CD4-positive, alpha-beta memory T cell (primary cell): ENCODE results near the gene HIGD2A. TPM values are rescaled to one million over a fixed set of nuclear protein-coding genes. Genes with fewer than 3 reads are reported as not detected.
A peak's percentile ranks its signal among the peaks of the same experiment; 100 is the strongest.

Source experiments
- CTCF ChIA-PET: fragments of 350-600 bp; sonication (Branson Sonifier 250); formaldehyde crosslinking; loops from one replicate; lab custom pipeline; 2021; ENCODE audit warnings: inconsistent platforms; ENCODE audit not compliant: partially characterized antibody; lab: Charles Lee
- POLR2A ChIA-PET: fragments of 350-600 bp; sonication (Branson Sonifier 250); formaldehyde crosslinking; loops from one replicate; lab custom pipeline; 2021; ENCODE audit not compliant: partially characterized antibody; lab: Charles Lee
- DNase-seq, 5 donors: peaks; one replicate each; pipeline versions ENCODE4 v3.0.0 to v3.0.0-alpha.2; 2020 to 2022; ENCODE audit warnings: mixed read lengths in 1 of 5
- H3K27ac ChIP-seq: one replicate; pipeline ENCODE4 v1.7.0; 2013; ENCODE audit warnings: low read depth, low read length
- H3K27me3 ChIP-seq: 2 replicates; pipeline ENCODE4 v1.7.0; 2013; ENCODE audit warnings: mild to moderate bottlenecking, low read length, moderate library complexity; ENCODE audit not compliant: insufficient read depth
- H3K36me3 ChIP-seq: 2 replicates; pipeline ENCODE4 v1.7.0; 2013; ENCODE audit warnings: mild to moderate bottlenecking, low read length, moderate library complexity; ENCODE audit not compliant: insufficient read depth
- H3K4me1 ChIP-seq: 2 replicates; pipeline ENCODE4 v1.7.0; 2013; ENCODE audit warnings: mild to moderate bottlenecking, low read length, moderate library complexity; ENCODE audit not compliant: insufficient read depth
- H3K4me3 ChIP-seq, 2 donors: one replicate each; pipeline ENCODE4 v1.7.0; 2013; ENCODE audit warnings: low read length in 2 of 2, mild to moderate bottlenecking in 1 of 2
- H3K9me3 ChIP-seq, 2 donors: one replicate each; pipeline ENCODE4 v1.7.0; 2013; ENCODE audit warnings: low read length in 2 of 2, control low read depth in 1 of 2; ENCODE audit not compliant: control insufficient read depth in 1 of 2
- H3K27ac Mint-ChIP-seq, 7 donors: one replicate each; pipeline ENCODE4 v1.8.0; 2020 to 2021; ENCODE audit warnings: mixed read lengths in 7 of 7, mild to moderate bottlenecking in 6 of 7, inconsistent platforms in 3 of 7, moderate library complexity in 3 of 7
- H3K27me3 Mint-ChIP-seq, 2 donors: one replicate each; pipeline ENCODE4 v1.8.0; 2020 to 2021; ENCODE audit warnings: mixed read lengths in 2 of 2
- H3K36me3 Mint-ChIP-seq, 2 donors: one replicate each; pipeline ENCODE4 v1.8.0; 2020 to 2021; ENCODE audit warnings: mixed read lengths in 2 of 2, inconsistent platforms in 1 of 2, mild to moderate bottlenecking in 1 of 2
- H3K4me1 Mint-ChIP-seq, 4 donors: one replicate each; pipeline ENCODE4 v1.8.0; 2020 to 2021; ENCODE audit warnings: mixed read lengths in 4 of 4, mild to moderate bottlenecking in 1 of 4
- H3K4me3 Mint-ChIP-seq, 8 donors: one replicate each; pipeline ENCODE4 v1.8.0; 2020 to 2021; ENCODE audit warnings: mixed read lengths in 8 of 8, mild to moderate bottlenecking in 7 of 8, moderate library complexity in 6 of 8, inconsistent platforms in 3 of 8
- H3K9me3 Mint-ChIP-seq, 8 donors: one replicate each; pipeline ENCODE4 v1.8.0; 2020 to 2021; ENCODE audit warnings: mixed read lengths in 8 of 8, mild to moderate bottlenecking in 5 of 8, inconsistent platforms in 3 of 8, moderate library complexity in 1 of 8
- intact Hi-C: fragments of 100-400 bp; cut with micrococcal nuclease; formaldehyde crosslinking; loops from one replicate; pipeline ENCODE4 v1.15.1; 2023
- polyA plus RNA-seq, 2 donors: library from polyadenylated mRNA; unstranded; fragments of 300-500 nt; fragmentation: Illumina TruSeq; gene quantifications; one replicate each; pipeline ENCODE4 v1.2.3, GENCODE V29; 2021
- total RNA-seq, 2 experiments: library from RNA; stranded (reverse); gene quantifications; one replicate each; pipeline ENCODE4 v1.2.3, GENCODE V29; 2021

HIGD2A gene
- total and polyA plus RNA-seq, 4 experiments from 2014 or later = 81.3 to 224 (median 137) TPM

GRCh38 chr5:176369934-176370711 lies 18.4 kb upstream of the HIGD2A start:
- no peak overlapping the region for H3K4me3 Mint-ChIP-seq
- CTCF ChIA-PET = interaction anchor here (0.9 kb wide), 1 partner anchor 15 kb away, joined by 3 read pairs; no protein-coding TSS in a partner anchor
- intact Hi-C loops = no loop called here
- H3K27ac Mint-ChIP-seq = peak overlapping the region in 1 of 7 donors; percentile 27
- H3K27me3 ChIP-seq = no peaks in the 10 kb centered on the region
- no peak for DNase-seq
- H3K4me1 ChIP-seq = peaks cover 7% of the 10 kb centered on the region
- POLR2A ChIA-PET = no interaction called here
- H3K36me3 Mint-ChIP-seq = peaks cover 7 to 35% of the 10 kb centered on the region in 2 donors
- H3K9me3 ChIP-seq = no peaks in the 10 kb centered on the region
- no peak overlapping the region for H3K27ac ChIP-seq
- H3K36me3 ChIP-seq = no peaks in the 10 kb centered on the region
- no peaks in the 10 kb centered on the region for H3K27me3 Mint-ChIP-seq
- no peak overlapping the region for H3K4me3 ChIP-seq
- H3K4me1 Mint-ChIP-seq = peaks cover 3 to 17% (median 11%) of the 10 kb centered on the region in 4 donors
- no peaks in the 10 kb centered on the region for H3K9me3 Mint-ChIP-seq

DNA sequence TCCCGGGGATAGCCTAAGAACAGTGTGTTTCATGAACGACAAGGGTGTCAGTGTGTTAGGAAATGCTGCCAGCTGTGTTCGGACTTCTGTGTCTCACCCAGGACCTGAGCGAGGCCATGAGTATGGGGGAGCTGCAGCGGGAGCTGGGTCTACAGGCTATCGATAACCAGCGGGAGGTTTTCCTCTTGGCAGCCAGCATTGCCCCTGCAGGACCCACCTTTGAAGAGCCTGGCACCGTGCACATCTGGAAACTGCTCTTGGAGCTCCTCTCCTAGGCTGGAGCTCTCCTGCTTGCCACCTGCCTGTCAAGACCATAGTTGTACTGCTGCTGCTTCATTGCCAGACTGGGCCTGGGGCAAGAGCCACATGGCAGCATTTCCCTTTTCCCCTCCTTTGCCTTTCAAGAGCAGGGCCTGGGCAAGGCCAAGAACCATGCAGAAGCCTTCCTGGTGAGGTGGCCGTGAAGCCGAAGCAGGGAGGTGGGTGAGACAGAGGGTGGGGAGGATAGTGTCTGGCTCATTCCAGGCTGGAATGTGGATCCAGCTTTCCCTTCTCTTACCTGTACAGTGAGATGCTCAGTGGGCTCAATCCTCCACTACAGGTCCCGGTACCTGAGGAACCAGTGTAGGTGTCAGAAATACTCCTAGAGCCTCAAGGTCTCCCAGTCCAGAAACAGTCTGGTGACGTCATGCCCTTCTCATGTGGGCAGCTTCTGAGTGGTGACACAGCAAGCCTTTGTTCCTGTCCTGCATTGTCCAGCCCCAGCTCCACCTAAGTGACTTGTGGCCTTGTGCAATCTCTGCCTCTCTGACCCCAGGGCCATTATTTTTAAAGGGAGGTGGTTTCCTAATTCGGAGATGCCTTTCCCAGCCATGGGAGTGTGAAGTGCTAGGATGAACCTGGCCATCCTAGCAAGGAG lies 16.7 kb upstream of the HIGD2A start:
- peak overlapping the region in 1 of 7 donors; percentile 70 for H3K27ac Mint-ChIP-seq
- peaks cover 7 to 31% of the 10 kb centered on the region in 2 donors for H3K36me3 Mint-ChIP-seq
- H3K27me3 ChIP-seq = no peaks in the 10 kb centered on the region
- H3K9me3 ChIP-seq = no peaks in the 10 kb centered on the region
- peaks cover 0 to 12% (median 6%) of the 10 kb centered on the region in 4 donors for H3K4me1 Mint-ChIP-seq
- H3K4me3 Mint-ChIP-seq = no peak overlapping the region
- POLR2A ChIA-PET = interaction anchor here (2.4 kb wide), 1 partner anchor 17 kb away, joined by 10 read pairs; the partner anchor contains the start of genes HIGD2A and NOP16
- H3K27me3 Mint-ChIP-seq = no peaks in the 10 kb centered on the region
- no peak for DNase-seq
- intact Hi-C loops = no loop called here
- H3K4me1 ChIP-seq = no peaks in the 10 kb centered on the region
- no peak overlapping the region for H3K27ac ChIP-seq
- CTCF ChIA-PET = no interaction called here
- H3K36me3 ChIP-seq = no peaks in the 10 kb centered on the region
- H3K4me3 ChIP-seq = no peak overlapping the region
- no peaks in the 10 kb centered on the region for H3K9me3 Mint-ChIP-seq

- Mint-ChIP-seq H3K36me3 (peaks cover 7 to 20% of the 10 kb centered on the region in 2 donors), H3K27ac (no peak overlapping the region), H3K4me3 (no peak overlapping the region), H3K9me3 (no peaks in the 10 kb centered on the region), H3K4me1 (peaks cover 0 to 3% (median under 1%) of the 10 kb centered on the region in 4 donors), H3K27me3 (no peaks in the 10 kb centered on the region)
- Histone ChIP-seq H3K27me3 (no peaks in the 10 kb centered on the region), H3K4me1 (no peaks in the 10 kb centered on the region), H3K4me3 (no peak overlapping the region), H3K9me3 (no peaks in the 10 kb centered on the region), H3K36me3 (no peaks in the 10 kb centered on the region), H3K27ac (no peak overlapping the region)
- CTCF ChIA-PET = no interaction called here
- intact Hi-C loops = no loop called here
- POLR2A ChIA-PET = interaction anchor here (2.4 kb wide), 1 partner anchor 16 kb away, joined by 10 read pairs; the partner anchor contains the start of genes HIGD2A and NOP16
- DNase-seq = no peak
These were observed 15.3 kb upstream of the HIGD2A start for GRCh38 chr5:176373100-176373818.

- Histone ChIP-seq H3K36me3 (peaks cover 31% of the 10 kb centered on the region), H3K27me3 (no peaks in the 10 kb centered on the region), H3K4me3 (no peak overlapping the region), H3K4me1 (no peaks in the 10 kb centered on the region), H3K27ac (no peak overlapping the region), H3K9me3 (no peaks in the 10 kb centered on the region)
- CTCF ChIA-PET = no interaction called here
- H3K27me3 Mint-ChIP-seq = no peaks in the 10 kb centered on the region
- no peaks in the 10 kb centered on the region for H3K4me1 Mint-ChIP-seq
- no peak for DNase-seq
- POLR2A ChIA-PET = interaction anchor here (0.7 kb wide), 1 partner anchor 9 kb away, joined by 3 read pairs; no protein-coding TSS in a partner anchor
- peaks cover 13 to 38% of the 10 kb centered on the region in 2 donors for H3K36me3 Mint-ChIP-seq
- no peak overlapping the region for H3K4me3 Mint-ChIP-seq
- intact Hi-C loops = no loop called here
- H3K27ac Mint-ChIP-seq = peak overlapping the region in 3 of 7 donors; percentile 9 to 43 (median 25)
- no peaks in the 10 kb centered on the region for H3K9me3 Mint-ChIP-seq
These were observed 8.7 kb upstream of the HIGD2A start for GRCh38 chr5:176379881-176380280.

GRCh38 chr5:176381423-176381822 lies 7.1 kb upstream of the HIGD2A start:
- intact Hi-C loops = no loop called here
- Mint-ChIP-seq H3K27ac (no peak overlapping the region), H3K4me1 (peaks cover 2 to 11% (median 5%) of the 10 kb centered on the region in 4 donors), H3K36me3 (peaks cover 21 to 51% of the 10 kb centered on the region in 2 donors), H3K9me3 (no peaks in the 10 kb centered on the region), H3K27me3 (no peaks in the 10 kb centered on the region), H3K4me3 (no peak overlapping the region)
- Histone ChIP-seq H3K27me3 (no peaks in the 10 kb centered on the region), H3K36me3 (peaks cover 42% of the 10 kb centered on the region), H3K27ac (no peak overlapping the region), H3K9me3 (no peaks in the 10 kb centered on the region), H3K4me3 (no peak overlapping the region), H3K4me1 (peaks cover 3% of the 10 kb centered on the region)
- ChIA-PET POLR2A (no interaction called here), CTCF (no interaction called here)
- DNase-seq = no peak

DNA sequence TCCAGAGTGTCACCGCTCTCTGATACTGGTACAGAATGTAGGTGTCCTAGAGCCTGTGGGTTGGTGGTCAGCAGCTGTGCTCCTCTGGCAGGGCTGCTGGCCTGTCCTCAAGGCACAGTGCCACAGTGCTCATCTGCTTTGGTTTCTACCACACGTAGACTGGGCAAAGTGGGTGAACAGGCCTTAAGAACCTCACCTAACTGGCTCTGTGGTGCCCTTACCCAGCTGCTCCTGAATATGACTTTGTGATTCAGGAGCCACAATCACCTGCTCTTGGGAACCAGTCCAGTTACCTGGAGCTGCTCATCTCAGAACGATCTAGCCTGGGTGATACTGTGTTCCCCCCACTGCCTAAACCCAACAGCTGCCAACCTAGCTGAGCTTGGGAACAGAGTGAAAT lies 6.6 kb upstream of the HIGD2A start:
- intact Hi-C loops = no loop called here
- no peaks in the 10 kb centered on the region for H3K9me3 ChIP-seq
- peaks cover 45% of the 10 kb centered on the region for H3K36me3 ChIP-seq
- Mint-ChIP-seq H3K4me1 (peaks cover 5 to 16% (median 10%) of the 10 kb centered on the region in 4 donors), H3K27me3 (no peaks in the 10 kb centered on the region), H3K9me3 (no peaks in the 10 kb centered on the region), H3K27ac (no peak overlapping the region), H3K36me3 (peaks cover 26 to 54% of the 10 kb centered on the region in 2 donors), H3K4me3 (no peak overlapping the region)
- H3K27me3 ChIP-seq = no peaks in the 10 kb centered on the region
- H3K4me1 ChIP-seq = peaks cover 8% of the 10 kb centered on the region
- no peak for DNase-seq
- ChIA-PET POLR2A (no interaction called here), CTCF (no interaction called here)
- no peak overlapping the region for H3K27ac ChIP-seq
- no peak overlapping the region for H3K4me3 ChIP-seq
